ENCODE data around the gene AUTS2.

The AUTS2 gene

DNA sequence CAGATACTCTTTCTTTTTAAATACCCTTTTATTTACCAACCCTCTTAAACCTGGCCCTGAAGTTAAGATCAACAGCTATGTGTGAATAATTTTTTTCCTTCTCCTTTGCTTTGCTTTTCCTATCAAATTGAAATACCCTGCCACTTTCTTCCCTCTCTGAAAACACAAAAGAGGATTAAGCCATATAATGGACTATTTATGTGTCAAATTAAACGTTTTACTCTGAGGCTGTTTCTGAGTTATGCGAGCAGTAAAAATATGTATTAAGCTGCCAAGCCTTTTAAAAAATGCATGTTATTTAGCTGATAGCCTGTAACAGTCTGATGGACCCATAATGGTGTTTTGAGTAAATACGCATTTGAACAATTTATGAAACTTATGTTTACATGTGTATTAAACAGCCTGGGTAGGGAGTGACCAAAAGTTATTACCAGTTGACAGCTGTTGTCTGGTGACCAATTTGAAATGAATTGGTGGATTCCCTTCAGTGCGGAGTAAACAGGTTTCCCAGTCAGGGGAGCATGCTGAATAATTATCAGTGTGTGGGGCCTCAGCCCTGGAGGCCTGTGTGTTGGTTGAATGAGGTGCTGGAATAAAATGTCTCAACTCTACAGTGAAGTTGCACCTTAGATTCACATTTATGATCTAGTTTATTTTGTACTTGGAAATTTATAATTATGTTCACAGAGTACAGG, 89.6 kb downstream of the AUTS2 start:
- no peak for DNase-seq (ENCODE audit: low read depth)

DNA sequence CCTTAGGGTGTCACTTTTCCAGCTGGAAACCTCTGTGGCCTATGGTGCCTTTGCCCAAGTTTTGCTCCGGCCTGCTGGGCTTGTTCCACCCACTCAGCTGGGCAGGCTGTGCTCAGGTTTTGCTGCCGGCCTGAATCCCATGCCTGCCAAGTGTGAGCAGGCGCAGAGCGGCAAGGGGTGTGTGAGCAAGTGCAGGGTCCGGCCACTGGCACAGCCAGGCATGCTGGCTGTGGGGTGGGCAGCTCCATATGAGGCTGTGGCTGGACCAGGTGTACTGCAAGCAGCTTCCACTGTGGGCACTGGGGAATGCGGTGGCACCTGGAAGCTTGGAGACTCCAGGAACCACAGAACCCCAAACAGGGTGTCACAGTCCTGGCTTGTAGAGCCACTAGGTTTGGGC, 92.1 kb downstream of the AUTS2 start:
- DNase-seq (ENCODE audit: low read depth): no peak

DNA sequence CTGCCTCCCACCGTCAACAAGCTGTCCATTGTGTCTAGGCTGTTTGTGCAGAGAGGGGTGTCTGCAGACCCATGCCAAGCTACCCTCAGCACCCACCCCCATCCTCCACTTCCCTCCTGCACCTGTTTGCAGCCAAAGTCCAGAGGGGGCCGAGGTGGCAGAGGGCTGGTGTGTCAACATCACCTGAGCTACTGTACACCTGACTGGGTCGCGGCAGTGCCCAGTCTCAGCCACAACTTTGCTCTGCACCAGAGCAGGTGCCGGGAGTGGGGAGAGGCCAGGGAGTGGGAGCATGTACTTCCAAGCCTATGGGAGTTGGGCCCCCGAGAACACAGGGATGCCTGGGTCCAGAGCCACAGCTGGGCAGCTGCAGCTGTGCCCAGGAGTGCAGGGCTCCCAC, 93.1 kb downstream of the AUTS2 start:
- no peak for DNase-seq (ENCODE audit: low read depth)

DNA sequence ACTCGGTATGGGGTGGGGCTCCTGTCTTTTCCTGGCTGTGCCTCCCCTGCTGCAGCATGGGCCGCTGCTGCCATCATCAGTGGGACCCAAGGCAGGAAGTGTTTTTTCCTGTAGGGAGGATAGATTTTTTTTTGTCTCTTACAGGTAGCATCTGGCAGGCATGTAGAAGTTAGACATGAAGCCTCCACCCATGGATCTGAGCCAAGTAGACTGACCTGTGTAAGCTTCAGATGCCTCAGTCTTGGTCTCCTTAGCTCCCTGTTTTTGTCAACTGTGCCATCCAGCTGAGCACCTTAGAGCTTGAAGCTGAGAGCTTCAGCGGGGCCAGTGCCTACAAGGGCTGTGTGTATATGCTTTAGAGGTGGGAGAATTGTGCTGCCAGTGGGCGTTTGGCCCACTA, 93.5 kb downstream of the AUTS2 start:
- DNase-seq (ENCODE audit: low read depth): no peak

DNA sequence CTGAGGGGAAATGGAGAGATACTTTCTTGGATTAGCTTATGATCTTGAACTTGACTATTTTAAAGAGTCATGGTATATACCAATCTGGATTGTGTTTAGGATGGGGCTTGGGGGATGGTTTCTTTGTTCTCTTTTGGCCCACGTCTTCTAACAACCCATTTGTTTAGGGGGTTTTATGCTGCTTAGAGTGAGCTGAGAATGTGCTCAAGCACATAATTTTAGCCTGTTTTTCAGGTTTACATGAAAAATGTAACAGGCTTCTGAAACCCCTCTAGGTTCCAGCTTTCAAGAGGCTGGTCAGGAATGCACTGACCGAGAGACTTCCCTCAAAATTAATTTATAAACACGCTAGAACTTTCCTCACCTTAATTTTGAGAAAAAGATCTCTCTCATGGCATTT, 94.3 kb downstream of the AUTS2 start:
- DNase-seq (ENCODE audit: low read depth): no peak

DNA sequence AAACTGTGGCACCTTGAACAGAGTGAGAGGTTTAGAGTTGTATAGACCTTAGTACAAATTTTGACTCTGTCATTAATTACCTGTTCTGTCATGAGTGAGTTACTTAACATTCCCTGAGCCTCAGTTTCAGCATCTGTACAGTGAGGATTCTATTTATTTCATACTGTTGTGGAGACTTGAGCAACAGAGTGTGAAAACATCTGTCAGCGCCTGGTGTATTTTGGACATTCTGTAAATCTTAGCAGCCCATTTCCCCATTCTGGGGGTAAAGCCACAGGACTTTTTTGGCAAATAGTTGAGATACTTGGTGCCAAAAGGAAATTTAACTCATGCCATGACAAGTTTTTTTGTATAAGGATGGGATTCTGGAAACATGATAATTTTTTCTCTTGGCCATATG, 94.8 kb downstream of the AUTS2 start:
- no peak for DNase-seq (ENCODE audit: low read depth)

DNA sequence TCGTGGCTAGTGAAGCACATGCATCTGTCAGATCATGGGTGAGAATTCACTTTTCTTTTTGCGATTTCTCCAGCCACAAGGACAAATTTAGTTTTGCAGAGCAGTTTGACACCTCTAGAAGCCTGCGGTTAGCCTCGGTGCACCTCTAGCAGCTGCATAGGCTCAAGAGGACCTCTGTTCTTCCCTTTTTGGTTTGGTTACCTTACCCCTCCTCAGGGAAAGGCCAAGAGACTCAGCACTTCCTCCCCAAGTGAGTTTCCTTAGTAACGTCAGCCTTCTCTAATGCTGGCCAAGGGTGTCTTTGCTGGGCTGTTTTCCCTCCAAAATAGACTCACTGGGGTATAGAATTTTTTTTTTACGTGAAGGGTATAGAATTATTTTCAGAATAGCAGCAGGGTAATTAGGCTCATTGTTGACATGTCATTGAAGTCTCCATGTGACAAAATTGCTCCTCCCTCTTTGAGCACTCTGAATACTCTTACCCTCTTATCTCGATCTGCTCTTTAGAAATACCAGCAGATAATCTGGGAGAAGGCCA, 97.8 kb downstream of the AUTS2 start:
- no peak for DNase-seq (ENCODE audit: low read depth)

DNA sequence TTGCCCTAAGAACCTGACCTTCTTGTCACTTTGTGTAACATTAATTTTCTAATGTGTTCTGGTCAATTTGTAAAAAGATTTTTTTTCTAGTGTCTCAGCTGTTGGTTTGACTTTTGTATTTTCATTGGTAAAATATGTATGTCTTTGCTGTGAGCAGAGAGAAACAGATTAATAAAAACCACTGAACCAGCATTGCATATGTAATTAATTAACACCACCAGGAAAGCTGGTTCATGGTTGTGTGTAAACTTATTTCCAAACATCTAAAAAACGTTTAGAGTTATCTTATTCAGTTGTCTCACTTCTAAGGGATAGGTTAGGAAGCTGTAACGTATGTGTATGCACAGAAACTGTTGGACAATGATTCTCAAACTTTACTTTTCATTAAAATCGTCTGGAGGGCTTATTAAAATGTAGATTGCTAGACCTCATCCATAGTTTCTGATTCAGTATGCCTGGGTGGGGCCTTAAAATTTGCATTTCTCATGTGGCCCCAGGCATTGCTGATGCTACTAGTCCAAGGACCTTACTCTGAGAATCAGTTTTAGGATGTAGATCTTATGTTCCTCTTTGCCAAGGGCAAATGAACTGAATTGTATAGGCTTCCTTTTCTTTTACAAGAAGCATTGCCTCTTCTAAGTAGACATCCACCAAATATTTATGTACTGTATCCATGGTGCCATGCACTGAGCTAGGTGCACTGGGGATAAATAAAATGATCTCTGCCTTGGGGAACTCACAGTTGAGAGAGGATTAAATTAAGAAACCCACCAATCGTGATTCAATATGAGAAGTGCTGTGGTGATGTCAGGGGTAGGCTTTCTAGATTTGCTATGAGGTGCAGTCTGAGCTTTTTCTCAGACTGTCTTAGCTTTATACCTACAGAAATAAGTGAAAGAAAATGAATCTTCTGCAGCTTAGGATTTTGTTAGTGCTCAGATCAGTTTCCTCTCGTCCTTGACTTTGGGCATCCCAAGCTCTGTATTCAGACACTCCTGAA, 98.7 kb downstream of the AUTS2 start:
- DNase-seq (ENCODE audit: low read depth): no peak

DNA sequence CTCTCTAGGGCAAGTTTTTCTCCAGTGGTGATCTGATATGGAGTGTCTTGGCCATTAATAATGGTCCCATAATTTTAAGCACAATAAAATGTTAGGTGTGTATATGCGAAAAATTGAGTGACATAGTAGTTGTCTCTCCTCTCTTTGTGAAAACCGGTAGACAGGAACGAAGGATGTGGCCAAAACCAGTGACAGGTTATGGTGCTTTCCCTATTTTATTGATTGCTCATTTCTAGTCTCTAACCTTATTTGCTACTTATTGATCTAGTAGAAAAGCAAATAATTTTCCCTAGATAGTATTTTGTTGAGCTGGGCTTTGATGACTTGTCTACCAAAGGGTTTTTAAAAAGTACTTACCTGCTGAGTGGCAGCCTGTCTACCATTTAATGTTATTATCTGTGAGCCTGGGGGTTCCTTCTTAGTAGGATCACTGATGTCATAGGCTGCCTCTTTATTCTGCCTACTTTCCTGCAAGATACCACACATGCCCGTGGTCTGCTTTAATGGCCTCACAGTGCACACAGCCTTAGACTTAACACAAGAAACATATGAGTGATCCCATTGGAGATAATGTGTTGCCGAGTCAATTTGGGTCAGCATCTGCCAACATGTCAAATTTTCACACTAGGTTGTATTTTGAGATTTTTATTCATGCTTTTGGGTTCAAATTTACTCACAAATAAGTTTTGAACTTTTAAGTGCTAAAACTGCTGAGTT, 100.0 kb downstream of the AUTS2 start:
- no peak for DNase-seq (ENCODE audit: low read depth)

DNA sequence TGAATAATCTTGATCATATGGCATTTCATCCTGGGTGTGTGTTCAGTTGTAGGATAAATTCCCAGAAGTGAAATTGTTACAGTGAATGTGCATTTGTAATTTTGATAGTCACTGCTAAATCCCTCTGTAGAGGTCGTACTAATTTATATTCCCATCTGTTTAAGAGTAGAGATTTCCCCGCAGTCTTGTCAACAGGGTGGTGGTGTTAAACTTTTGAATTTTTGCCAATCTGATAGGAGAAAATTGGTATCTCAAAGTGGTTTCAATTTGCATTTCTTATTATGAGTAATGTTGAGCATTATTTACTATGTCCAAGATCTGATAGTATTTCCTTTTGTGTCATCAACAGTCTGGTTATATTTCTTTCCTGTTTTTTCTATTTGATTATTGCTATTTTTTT, 101.7 kb downstream of the AUTS2 start:
- DNase-seq (ENCODE audit: low read depth): no peak

DNA sequence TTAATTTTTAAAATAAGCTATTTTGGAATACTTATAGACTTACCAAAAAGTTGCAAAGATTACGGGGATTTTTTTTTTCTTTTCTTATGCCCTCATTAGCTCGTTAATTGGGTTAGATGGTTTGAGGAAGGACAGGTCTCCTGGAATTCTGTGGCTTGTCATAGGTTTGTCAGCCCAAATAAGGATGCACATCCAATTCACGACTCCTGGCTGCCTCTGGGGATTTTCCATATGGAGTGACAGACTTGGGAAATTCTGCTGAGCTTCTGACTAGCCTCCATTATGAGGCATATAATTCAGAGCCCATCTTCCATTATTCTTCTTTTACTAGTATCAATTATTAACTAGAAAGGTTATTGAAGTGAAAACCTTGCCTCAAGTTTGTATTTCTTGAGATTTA, 102.1 kb downstream of the AUTS2 start:
- no peak for DNase-seq (ENCODE audit: low read depth)

DNA sequence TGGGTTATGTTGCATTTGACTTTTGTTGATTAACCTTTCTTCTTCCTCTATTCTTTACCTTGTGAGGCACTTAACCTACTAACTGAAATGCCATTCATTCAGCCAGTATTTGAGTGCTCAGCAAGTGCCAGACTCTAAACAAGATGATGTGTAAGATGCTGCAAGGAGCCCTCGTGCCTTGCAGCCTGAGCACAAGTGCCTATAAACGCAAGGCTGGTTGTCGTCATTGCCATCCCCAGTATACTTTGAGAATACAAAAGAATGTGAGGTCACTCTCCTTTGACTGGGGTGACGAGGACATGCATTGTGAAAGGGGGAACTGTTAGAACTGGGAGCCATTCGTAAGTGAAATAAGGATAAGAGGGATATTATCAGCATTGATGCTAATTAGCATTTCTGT, 103.0 kb downstream of the AUTS2 start:
- no peak for DNase-seq (ENCODE audit: low read depth)

DNA sequence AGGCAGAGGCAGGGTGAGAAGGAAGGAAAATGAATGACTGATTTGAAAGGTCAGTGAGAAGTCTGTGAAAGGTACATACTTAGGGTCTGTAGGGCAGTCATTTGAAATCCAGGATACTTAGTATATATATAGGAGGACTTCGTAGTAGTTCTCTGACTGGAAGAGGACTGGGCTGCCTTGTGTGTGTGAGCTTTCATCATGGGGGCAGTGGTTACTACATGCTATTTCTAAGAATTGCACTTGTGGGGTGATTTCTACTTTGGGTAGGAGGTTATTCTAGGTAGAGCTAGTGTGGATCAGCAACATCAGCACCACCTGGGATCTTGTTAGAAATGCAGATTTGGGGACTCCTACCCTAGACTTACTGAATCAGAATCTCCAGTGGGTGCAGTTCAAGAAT, 104.1 kb downstream of the AUTS2 start:
- no peak for DNase-seq (ENCODE audit: low read depth)

DNA sequence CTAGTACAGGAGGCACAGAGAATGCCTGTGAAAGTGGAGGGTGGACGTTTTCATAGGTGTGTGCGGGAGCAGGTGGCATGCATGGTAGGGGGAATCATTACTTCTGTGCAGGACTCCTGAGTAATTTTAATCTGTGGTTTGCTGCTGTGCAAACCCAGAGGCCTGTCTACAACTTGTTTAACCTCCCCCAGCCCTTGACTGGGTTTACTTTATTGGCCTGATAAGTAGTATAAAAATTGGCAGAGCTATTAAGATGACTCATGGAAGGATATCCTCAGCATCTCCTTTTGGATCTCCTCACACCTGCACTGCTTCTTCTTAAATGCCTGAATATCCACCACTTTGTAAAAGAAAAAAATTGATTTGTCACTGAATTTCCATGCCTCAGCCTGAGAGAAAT, 104.8 kb downstream of the AUTS2 start:
- DNase-seq (ENCODE audit: low read depth): no peak

DNA sequence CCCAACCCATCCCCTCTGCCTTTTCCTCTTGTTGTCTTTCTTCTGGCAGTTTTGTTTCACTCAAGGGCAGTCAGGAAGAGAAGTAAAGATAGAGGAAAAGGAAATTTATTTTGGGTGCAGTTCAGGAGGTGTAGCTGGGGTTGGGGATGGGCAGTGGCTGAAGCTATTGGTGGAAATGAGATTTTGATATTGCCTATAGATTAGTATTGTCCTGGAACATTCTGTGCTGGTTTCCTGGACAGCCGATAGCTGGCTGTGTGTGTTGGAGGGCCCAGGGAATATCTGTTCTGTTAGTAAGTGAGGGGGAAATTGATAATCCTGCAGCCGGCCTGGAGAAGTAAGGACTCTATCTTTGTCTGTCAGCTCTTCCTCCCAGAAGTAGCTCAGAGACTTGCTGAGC, 107.8 kb downstream of the AUTS2 start:
- DNase-seq (ENCODE audit: low read depth): no peak

DNA sequence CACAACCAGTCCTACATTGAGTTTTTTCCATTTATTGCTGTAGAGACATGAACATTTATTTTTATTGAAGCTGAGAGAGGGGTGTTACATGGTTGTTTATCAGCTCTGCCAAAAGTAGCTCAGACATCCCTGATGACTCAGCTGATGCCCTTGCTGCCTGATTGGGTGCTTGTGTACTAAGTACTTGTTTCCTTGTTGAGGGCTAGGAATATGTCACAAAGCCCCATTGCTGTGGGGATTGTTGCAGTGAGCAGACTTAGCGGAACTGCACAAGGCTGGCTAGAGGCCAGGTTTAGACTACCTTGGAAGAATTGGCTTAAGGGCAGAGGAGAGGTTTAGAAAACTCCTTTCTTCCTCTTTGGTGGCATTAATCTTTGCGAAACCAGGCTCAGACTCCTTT, 110.6 kb downstream of the AUTS2 start:
- DNase-seq (ENCODE audit: low read depth): no peak

DNA sequence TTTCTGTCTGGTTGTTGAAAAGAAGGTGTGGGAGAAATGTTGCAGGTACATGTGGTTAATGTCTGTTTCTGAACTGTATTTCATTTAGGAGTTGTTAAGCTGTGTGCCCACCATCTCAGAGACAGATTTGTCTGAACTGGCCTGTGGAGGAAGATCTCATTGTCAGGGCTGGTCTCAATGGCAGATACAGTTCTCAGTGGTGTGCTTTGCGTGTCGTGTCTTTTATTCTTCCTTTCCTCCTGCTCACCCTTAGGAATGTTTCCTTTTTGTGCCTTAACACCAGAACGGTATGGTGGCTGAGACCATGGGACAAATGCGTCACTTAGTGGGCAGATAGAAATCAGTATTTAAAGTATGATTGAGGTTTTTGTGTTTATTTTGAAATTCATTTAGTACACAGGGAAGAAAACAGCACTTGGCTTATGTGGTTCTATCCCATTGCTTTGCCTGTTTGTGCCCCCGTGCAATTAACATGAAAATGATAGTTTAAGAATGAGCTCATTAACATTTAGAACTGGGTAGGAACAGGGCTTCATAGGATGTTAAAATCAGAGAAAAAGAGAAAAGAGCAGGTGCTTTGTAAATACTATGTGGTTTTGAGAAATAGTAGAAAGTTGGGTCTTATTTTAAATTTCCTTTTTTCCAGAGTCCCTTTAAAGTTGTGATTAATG, 112.6 kb downstream of the AUTS2 start:
- no peak for DNase-seq (ENCODE audit: low read depth)

DNA sequence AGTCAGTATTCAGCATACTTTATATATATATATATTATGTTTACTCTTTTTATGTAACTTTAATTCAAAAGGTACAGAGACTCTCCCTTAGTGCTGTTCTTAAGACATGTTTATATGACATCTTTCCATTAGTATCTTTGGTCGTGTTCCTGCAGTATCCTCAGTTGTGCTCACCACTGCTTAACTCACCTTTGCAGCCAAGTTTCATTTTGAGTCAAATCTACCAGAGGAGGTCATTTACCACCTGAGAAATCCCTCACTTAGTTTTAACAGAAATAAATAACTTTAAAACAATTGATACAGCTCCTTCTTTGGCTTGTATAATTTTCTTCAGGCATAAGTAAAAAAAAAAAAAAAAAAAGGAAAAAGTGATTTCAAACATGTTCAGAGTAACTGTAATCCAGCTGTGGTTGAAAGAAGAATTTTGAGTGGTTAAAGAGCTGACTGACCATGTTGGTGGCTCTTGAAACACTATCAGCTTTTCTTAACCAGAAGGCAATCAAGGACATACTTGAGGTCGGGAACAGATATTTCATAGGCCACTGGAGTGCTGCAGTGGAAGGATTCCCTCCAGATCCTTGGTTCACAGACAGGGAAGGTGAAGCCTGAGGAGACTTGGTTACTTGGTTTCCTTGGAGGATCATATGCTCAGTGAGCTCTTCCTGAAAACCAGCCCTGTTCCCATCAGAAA, 116.8 kb downstream of the AUTS2 start:
- DNase-seq (ENCODE audit: low read depth): no peak

DNA sequence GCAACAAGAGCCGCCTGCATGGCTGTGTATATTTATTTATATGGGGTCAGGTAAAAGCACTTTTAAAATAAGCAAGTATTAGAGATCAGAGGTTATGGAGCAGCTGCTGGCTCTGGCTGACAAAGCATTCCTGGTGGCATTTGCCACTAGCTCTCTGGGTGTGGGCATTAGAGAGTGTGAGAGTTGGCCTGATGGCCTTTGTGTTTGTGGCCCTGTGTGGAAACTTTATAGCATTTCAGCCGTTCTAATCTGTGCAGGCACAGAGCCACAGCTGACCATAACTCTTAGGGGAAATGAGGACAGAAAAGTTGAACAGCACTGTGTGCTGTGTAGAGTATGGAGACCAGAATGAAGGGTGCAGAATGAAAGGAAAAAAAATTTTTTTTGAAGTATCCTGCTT, 118.9 kb downstream of the AUTS2 start:
- DNase-seq (ENCODE audit: low read depth): no peak

DNA sequence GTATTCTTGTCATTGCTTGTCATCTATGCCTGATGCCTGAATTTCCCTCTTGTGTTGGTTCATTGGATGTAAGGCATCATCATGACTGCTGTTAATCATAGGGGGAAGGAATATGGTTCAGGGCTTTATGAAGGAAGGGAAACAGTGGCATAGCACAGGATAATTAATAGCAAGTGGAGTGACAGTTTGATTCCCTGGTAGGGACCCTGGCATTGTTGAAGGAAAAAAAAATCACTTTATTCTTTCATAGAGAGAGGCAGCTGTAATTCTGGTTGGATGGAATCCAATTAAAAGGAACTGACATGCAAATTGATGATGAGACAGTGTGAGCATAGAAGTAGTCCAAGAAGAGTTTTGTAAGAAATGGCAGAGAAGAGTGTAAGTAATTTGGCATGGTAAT, 121.4 kb downstream of the AUTS2 start:
- no peak for DNase-seq (ENCODE audit: low read depth)

DNA sequence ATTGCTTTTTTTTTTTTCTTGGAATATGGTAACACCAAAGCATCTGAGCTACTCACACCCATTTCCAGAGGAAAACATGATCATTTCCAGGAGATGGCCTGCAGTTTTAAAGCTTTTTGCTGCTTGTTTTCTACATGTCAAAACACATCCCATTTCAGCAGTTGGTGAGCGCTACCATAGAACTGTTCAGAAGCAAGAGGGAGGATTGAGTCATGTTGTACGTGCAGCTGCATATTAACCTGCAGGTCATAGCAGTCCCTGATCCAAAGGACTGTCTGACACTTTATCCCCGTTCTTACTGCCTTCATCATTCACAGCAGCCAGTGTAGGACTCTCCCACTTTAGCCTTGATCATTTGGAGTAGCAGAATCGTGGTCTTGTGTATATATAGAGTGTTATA, 124.6 kb downstream of the AUTS2 start:
- no peak for DNase-seq (ENCODE audit: low read depth)
